SW 1271 (cell line): ENCODE data around the gene ZNF830.
"Not testable (repeated sequence)": the region's sequence is repeated elsewhere in the genome, so short reads cannot be mapped to it uniquely, and the experiment has no call there.

Experiments used
- DNase-seq, 2 experiments: peaks; one replicate each; lab custom pipeline; 2025; lab: John Stamatoyannopoulos, UW

ZNF830 gene

GRCh38 chr17:34961093-34961911 lies at the start of gene ZNF830, which contains the start of gene CCT6B:
Gene ZNF830 (plus strand): TSS chr17:34961540. CDS start chr17:34961567, 27 bp downstream.
Gene CCT6B (minus strand): TSS chr17:34961460. CDS start chr17:34961393, 67 bp downstream.
- peak; percentile 74 to 91 for DNase-seq

DNA sequence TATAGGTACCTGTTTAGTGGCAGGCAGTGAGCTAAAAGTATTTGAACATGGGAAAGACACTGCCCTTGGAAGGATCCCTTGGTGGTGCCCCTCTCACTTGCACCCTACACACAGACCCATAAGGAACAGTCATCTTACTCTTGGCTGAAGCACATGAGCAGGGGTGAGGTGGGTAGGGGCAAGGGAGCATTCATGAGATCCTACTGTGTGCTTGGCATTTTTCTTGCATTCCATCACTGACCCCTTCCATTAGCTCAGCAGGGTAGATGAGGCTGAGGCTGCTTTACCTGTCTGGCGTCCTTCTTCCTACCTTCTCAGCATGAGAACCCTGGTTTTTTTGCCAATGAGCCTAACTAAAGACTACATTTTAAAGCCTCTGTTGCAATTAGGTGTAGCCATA lies 48.3 kb upstream of the ZNF830 start:
- no peak for DNase-seq

DNA sequence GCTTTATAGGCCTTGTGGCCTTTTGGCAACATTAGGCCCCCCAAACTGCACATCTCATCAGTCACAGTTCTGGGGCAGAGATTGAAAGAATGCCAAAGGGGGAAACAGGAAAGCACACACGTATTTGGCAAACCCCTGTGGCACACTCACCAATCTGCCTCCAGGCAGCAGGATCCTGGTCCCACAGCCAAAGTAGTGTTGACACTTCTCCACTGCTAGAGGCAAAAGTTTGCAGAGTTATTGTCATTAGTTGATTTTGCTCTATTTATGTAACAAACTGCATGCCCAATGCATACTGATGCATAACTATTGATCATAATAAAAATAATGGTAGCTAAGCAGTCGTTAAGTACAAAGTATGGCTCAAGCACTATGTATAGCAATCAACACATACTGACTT lies 45.2 kb upstream of the ZNF830 start:
- no peak for DNase-seq

- DNase-seq = no peak
Measured at GRCh38 chr17:34917381-34917780, 44.0 kb upstream of the ZNF830 start.

GRCh38 chr17:34920676-34921075 lies 40.7 kb upstream of the ZNF830 start:
- DNase-seq = no peak

DNA sequence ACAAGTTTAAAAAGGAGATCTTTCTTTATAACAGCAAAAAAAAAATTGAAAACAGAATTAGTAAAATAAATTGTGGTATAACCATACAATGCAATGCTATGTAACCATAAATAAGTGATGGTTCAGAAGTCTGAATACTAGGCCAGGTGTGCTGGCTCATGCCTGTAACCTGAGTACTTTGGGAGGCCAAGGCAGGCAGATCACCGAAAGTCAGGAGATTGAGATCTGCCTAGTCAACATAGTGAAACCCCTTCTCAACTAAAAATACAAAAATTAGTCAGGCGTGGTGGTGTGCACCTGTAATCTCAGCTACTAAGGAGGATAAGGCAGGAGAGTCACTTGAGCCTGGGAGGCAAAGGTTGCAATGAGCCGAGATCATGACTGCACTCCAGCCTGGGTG lies 34.7 kb upstream of the ZNF830 start:
- DNase-seq = no peak

DNA sequence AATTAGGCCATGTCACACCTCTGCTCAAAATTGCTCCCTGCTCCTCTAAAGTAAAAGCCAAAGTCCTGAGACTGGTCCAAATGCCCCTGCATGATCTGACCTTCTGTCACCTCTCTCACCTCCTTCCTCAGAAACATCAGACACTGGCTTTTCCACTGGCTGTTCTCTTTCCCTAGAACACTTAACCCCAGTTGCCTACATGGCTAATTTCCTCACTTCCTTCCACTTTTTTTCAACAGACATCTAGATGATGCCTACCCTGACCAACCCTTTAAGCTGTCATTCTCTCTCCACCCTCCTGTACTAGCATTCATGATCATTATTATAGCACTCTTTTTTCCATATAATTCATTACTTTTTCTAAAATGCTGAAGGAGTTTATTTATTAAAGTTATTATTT lies 31.1 kb upstream of the ZNF830 start:
- DNase-seq = no peak

DNA sequence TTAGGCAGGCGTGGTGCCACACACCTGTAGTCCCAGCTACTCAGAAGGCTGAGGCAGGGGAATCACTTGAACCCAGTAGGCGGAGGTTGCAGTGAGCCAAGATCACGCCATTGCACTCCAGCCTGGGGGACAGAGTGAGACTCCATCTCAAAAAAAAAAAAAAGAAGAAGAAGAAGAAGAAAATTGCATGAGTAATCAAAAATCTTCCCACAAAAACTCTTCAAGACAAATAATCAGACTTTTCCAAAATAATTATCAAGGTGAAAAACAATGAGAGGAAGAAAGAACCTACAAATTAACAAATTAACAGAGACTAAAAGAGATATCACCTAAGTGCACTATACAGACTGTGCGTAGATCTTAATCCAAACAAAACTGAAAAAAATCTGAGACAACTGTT lies 10.6 kb upstream of the ZNF830 start:
- not testable (repeated sequence) for DNase-seq

- DNase-seq = no peak
Measured at GRCh38 chr17:34958438-34958837, 2.9 kb upstream of the ZNF830 start.

- DNase-seq = no peak
Measured at GRCh38 chr17:34974179-34974578, 12.8 kb downstream of the ZNF830 start.

- no peak for DNase-seq
Measured at GRCh38 chr17:34974794-34975785, 13.8 kb downstream of the ZNF830 start.

- no peak for DNase-seq
Measured at GRCh38 chr17:34979153-34979552, 17.8 kb downstream of the ZNF830 start.

DNA sequence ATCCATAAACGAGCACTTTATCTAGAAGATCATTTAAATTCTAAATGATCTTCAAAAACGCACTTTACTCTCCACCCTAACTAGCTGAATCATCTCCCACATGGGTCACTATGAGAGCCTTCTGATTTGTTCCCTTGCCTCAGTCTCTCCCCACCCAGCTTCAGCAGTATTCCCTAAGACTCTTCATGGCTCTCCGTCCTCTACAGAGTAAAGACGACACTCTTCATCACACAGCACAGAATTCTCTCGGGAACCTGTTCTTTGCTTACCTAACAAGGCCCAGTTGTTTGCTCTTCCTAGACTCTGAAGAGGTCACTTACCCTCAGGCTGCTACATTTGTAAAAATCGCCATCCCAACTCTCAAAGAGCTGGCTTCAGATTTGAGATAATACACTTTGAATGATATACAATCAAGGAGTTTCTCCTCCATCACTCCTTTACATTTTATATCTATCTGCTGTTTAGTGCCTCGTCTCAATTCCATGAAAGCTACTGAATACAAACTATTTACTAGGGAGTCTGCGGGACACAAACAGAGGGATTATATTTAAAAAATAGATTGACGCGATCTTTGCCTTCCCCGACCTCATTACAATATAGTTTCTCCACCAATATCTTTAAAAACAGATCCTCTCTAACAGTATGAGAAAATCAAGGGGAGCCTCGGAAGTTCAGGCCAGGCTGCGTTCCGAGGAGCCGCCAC lies 18.5 kb downstream of the ZNF830 start:
- DNase-seq = no peak

DNA sequence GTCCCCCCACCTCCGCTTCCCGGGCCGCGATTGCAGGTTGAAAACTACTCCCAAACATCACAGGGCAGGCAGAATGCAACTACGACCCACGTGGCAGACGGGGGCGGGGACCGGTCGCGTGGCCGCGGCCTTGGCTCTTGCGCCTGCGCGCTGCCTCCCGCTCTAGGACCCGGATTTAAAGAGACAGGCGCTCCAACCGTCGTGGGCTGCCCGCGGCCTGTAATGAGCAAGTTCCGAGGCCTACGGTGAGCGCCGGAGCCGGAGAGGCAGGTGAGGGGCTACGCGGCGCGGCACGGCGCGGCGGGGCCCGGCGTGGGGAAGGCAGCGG lies 19.0 kb downstream of the ZNF830 start, which contains the start of gene LIG3:
LIG3 (plus strand) TSS at position 160 of the 328 bp plus-strand sequence. CDS start 2,494 bp downstream, outside the sequence.
- DNase-seq = peak; percentile 43 to 88

- DNase-seq = peak; percentile 48 to 85
Measured at GRCh38 chr17:34980681-34981537, 19.6 kb downstream of the ZNF830 start.

DNA sequence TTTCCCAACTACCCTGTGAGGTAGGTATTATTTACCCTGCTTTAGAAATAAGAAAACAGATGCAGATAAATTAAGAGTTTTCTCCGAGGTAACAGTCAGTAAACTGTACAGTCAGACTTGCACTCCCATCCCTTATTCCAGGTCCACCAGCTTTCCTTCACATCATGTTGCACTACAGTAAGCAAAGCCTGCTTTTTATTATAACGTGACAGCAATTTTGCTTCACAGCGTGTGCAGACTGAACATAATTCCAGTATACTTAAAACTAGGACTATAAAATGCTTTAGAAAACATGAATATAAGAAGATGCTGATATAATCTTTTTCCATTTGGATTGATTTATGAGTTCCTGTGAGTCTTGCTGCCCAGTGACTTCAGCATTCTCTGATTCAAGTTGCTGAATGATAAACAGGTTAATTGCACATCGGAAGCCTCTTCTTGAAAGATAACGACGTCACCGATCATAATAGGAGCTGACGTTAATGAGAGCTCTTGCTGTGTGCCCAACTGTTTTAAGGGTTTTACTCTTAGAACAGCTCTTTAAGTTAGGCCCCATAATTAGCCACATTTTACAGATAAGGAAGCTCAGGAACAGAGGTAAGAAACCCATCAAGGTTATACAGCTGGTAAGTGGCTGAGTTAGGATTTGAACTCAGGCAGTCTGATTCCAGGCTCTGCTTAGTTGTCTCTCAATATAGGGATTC lies 20.4 kb downstream of the ZNF830 start:
- DNase-seq = no peak

DNA sequence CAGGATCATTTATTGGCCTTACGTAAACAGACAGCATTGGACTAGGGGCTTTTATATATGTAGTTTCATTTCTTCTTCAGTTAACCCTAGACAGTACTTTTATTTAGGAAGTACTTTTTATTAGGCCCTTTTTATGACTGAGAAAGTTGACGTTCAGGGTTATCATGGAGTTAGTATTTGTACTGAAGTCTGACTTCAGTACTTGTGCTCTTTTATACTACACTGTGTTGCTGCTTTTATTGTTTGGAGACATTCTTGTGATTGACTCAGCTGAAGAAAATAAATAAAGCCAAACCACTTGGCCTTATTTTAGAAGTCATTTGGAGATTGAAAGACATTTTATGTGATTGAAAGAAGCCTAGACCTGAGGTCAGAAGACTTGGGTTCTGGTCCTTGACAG lies 25.9 kb downstream of the ZNF830 start:
- DNase-seq = no peak

DNA sequence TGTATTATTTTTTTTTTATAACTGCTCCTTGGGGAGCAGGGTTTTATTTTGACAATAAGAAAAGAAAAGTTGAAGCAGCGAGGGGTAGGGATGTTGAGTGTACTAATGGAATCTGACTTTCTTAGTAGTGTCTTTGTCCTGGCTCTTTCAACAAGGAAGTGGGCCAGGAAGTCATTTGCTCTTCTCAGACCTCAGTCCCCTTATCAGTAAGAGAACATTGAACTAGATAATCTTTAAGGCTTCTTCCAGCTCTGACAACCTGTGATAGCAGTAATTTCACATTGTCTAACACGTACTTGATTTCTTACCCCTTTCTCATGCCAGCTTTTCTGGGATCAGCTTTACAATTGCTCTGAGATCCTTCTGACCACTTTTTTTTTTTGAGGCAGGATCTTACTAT lies 27.3 kb downstream of the ZNF830 start:
- no peak for DNase-seq

DNA sequence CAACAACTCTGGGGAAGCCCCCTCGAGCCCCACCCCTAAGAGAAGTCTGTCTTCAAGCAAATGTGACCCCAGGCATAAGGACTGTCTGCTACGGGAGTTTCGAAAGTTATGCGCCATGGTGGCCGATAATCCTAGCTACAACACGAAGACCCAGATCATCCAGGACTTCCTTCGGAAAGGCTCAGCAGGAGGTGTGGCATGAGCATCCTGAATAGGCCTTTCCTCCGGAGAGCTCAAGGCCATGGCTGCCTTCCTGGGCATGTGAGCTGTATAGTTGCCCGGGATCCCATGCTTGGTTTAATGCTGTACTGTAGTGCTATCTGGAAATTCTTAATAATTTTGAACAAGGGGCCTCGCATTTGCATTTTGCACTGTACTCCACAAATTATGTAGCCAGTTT lies 28.1 kb downstream of the ZNF830 start:
- DNase-seq = no peak

GRCh38 chr17:34990921-34991365 lies 29.6 kb downstream of the ZNF830 start:
- no peak for DNase-seq
